GM18861 (cell line): ENCODE data around the gene IL1RN.
"Not testable (repeated sequence)": the region's sequence is repeated elsewhere in the genome, so short reads cannot be mapped to it uniquely, and the experiment has no call there.

Source experiments
- ATAC-seq: cut with Tn5 transposase; IDR thresholded peaks from one replicate; pipeline ENCODE4 v1.9.1; 2021; ENCODE audit not compliant: unreplicated experiment

The IL1RN gene

GRCh38 chr2:113126845-113127645 is at the start of gene IL1RN:
Gene IL1RN, plus strand, starts transcription at chr2:113127598. Its CDS starts 27 bp downstream, at chr2:113127625.
- no peak for ATAC-seq

- no peak for ATAC-seq
These were observed 49.5 kb upstream of the IL1RN start for GRCh38 chr2:113077921-113078320.

GRCh38 chr2:113078350-113078839 is 49.0 kb upstream of the IL1RN start:
- ATAC-seq, result no peak

GRCh38 chr2:113079131-113079530 is 48.3 kb upstream of the IL1RN start:
- no peak for ATAC-seq

- no peak for ATAC-seq
These were observed 47.3 kb upstream of the IL1RN start for GRCh38 chr2:113080134-113080533.

GRCh38 chr2:113081488-113082210 is 45.7 kb upstream of the IL1RN start:
- ATAC-seq, result no peak

- ATAC-seq, result no peak
These were observed 44.1 kb upstream of the IL1RN start for GRCh38 chr2:113083296-113083695.

GRCh38 chr2:113084249-113085000 is 43.0 kb upstream of the IL1RN start:
- no peak for ATAC-seq

GRCh38 chr2:113085542-113085941 is 41.9 kb upstream of the IL1RN start:
- no peak for ATAC-seq

- ATAC-seq, result no peak
These were observed 39.0 kb upstream of the IL1RN start for GRCh38 chr2:113088213-113088992.

GRCh38 chr2:113089916-113090315 is 37.5 kb upstream of the IL1RN start:
- no peak for ATAC-seq

GRCh38 chr2:113091231-113091896 is 36.0 kb upstream of the IL1RN start:
- ATAC-seq, result no peak

- ATAC-seq, result no peak
These were observed 34.4 kb upstream of the IL1RN start for GRCh38 chr2:113092864-113093612.

- ATAC-seq, result no peak
These were observed 33.8 kb upstream of the IL1RN start for GRCh38 chr2:113093613-113093977.

GRCh38 chr2:113096306-113096705 is 31.1 kb upstream of the IL1RN start:
- ATAC-seq, result not testable (repeated sequence)

GRCh38 chr2:113096842-113097618 is 30.4 kb upstream of the IL1RN start:
- ATAC-seq, result not testable (repeated sequence)

- ATAC-seq, result no peak
These were observed 29.4 kb upstream of the IL1RN start for GRCh38 chr2:113098041-113098440.

- ATAC-seq, result no peak
These were observed 28.9 kb upstream of the IL1RN start for GRCh38 chr2:113098532-113098931.

- no peak for ATAC-seq
These were observed 25.3 kb upstream of the IL1RN start for GRCh38 chr2:113102133-113102532.
